NCI-H774 (cell line): Measurements from ENCODE around the gene TMEFF2.
"Not testable (repeated sequence)": the region's sequence is repeated elsewhere in the genome, so short reads cannot be mapped to it uniquely, and the experiment has no call there.

Experiments
- DNase-seq: peaks from one replicate; lab custom pipeline; 2025; lab: John Stamatoyannopoulos, UW

Gene TMEFF2

GRCh38 chr2:191931329-191931728 is 263.4 kb downstream of the TMEFF2 start:
- DNase-seq: no peak

- DNase-seq: no peak
Measured at GRCh38 chr2:191930205-191930604, 264.5 kb downstream of the TMEFF2 start.

GRCh38 chr2:191929288-191929687 is 265.4 kb downstream of the TMEFF2 start:
- DNase-seq: no peak

- peak; percentile 10 for DNase-seq
Measured at GRCh38 chr2:191927991-191928390, 266.7 kb downstream of the TMEFF2 start.

- DNase-seq: peak; percentile 37
Measured at GRCh38 chr2:191927319-191927867, 267.3 kb downstream of the TMEFF2 start.

- DNase-seq: no peak
Measured at GRCh38 chr2:191926671-191927070, 268.1 kb downstream of the TMEFF2 start.

GRCh38 chr2:191923652-191923997 is 271.1 kb downstream of the TMEFF2 start:
- no peak for DNase-seq

- DNase-seq: no peak
Measured at GRCh38 chr2:191922736-191923651, 271.7 kb downstream of the TMEFF2 start.

GRCh38 chr2:191921650-191922049 is 273.1 kb downstream of the TMEFF2 start:
- not testable (repeated sequence) for DNase-seq

- no peak for DNase-seq
Measured at GRCh38 chr2:191920502-191920901, 274.2 kb downstream of the TMEFF2 start.

GRCh38 chr2:191917967-191918651 is 276.6 kb downstream of the TMEFF2 start:
- DNase-seq: no peak

GRCh38 chr2:191917430-191917881 is 277.3 kb downstream of the TMEFF2 start:
- DNase-seq: no peak

- no peak for DNase-seq
Measured at GRCh38 chr2:191916826-191917225, 277.9 kb downstream of the TMEFF2 start.

- DNase-seq: no peak
Measured at GRCh38 chr2:191915750-191916149, 279.0 kb downstream of the TMEFF2 start.

GRCh38 chr2:191913796-191914195 is 280.9 kb downstream of the TMEFF2 start:
- no peak for DNase-seq

- DNase-seq: no peak
Measured at GRCh38 chr2:191912764-191913163, 282.0 kb downstream of the TMEFF2 start.

- no peak for DNase-seq
Measured at GRCh38 chr2:191910518-191910917, 284.2 kb downstream of the TMEFF2 start.

GRCh38 chr2:191908874-191909273 is 285.9 kb downstream of the TMEFF2 start:
- no peak for DNase-seq

- DNase-seq: no peak
Measured at GRCh38 chr2:191907545-191907944, 287.2 kb downstream of the TMEFF2 start.

GRCh38 chr2:191907091-191907490 is 287.6 kb downstream of the TMEFF2 start:
- DNase-seq: no peak

GRCh38 chr2:191905336-191905735 is 289.4 kb downstream of the TMEFF2 start:
- DNase-seq: no peak

GRCh38 chr2:191901031-191901430 is 293.7 kb downstream of the TMEFF2 start:
- DNase-seq: no peak

- DNase-seq: no peak
Measured at GRCh38 chr2:191899410-191899809, 295.3 kb downstream of the TMEFF2 start.
